Activated gamma-delta T cell treated with Interleukin-2 at 50 U/mL for 16 hours (primary cell): ENCODE measurements around the gene VWF.

Experiments used
- DNase-seq: peaks from one replicate; pipeline ENCODE4 v3.0.0-alpha.2; 2020

Gene VWF

DNA sequence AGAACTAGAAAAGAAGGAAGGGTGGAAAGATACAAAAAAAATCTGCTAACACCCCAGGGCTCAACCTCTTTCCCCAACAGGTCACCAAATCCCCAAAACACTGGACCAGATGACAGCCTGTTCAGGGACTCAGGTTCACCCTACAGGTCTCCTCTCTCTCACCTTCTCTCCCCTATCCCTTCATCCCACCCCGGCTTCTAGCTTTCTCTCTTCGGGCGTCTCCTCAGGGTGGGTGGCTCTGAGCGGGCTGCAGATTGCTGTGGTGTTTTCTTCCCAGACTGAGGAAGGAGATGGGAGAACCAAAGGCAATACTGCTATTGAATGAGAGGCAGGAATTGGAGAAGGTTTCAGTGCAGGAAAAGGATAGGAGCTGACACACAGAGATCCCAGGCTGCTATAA lies 218.7 kb downstream of the VWF start:
- DNase-seq, result no peak

DNA sequence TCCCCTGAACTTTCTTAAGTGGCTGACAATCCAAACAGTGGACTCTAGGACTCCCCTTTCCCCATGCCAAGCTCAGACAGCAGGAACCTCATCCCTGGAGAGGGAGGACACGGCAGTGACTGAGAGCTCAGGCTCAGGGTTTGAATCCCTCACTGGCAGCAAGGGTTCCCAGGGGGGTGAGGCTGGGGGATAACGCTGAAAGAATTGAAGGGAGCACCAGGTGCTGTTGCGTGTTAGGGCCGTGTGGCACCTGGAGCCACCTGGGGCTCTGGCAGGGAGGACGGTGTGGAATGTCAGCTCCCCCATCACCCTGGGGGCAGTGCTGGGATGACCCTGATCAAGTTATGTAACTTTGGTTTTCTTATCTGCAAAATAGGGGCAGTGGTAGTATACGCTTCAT lies 219.5 kb downstream of the VWF start:
- DNase-seq, result no peak

DNA sequence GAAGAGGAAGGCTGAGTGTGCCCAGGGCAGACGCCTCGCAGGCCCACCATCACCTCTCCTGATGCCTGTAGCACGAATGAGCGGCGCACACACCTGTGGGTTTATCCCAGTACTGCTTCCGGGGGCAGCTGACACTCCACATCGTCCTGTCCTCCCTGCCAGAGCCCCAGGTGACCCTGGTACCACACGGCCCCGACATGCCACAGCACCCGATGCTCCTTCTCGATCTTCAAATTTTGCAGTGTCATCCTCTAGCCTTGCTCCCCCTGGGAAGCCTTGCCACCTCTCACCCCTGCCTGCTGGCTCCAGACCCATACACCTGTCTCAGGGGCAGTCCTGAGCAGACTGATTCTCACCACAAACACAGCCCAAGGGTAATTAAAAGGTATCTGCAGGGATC lies 220.0 kb downstream of the VWF start:
- no peak for DNase-seq

DNA sequence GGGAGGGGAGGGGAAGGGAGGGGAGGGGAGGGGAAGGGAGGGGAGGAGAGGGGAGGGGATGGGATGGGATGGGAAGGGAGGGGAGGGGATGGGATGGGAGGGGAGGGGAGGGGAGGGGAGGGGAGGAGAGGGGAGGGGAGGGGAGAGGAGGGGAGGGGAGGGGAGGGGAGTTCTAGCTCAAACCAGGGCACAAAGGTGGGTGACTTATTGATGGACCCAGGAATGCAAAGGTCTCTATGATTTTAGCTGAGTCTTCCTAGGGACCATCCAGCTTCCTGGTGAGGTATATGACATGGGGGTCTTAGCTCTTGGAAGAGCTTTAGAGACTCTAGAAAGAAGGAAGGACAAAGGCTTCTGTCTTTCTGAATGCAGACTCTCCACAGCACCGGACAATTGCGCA lies 221.7 kb downstream of the VWF start:
- DNase-seq, result no peak

DNA sequence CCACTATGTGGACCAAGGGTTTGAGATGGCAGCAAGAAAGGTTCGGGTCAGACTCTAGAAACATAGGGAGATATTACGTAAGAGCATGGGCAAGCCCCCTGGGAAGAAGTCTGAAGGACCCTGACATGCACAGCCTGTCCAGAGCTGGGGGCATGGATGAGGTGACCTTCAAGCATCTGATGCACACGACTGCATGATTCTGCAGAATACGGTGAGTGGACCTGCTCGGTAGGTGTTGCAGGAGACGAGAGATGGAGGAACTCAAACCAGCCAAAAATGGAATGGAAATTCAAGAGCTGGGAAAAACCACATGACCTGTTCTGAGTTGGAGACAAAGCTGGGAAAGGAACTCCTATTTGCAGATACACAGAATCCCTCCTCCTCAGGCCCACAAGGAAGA lies 223.1 kb downstream of the VWF start:
- no peak for DNase-seq

DNA sequence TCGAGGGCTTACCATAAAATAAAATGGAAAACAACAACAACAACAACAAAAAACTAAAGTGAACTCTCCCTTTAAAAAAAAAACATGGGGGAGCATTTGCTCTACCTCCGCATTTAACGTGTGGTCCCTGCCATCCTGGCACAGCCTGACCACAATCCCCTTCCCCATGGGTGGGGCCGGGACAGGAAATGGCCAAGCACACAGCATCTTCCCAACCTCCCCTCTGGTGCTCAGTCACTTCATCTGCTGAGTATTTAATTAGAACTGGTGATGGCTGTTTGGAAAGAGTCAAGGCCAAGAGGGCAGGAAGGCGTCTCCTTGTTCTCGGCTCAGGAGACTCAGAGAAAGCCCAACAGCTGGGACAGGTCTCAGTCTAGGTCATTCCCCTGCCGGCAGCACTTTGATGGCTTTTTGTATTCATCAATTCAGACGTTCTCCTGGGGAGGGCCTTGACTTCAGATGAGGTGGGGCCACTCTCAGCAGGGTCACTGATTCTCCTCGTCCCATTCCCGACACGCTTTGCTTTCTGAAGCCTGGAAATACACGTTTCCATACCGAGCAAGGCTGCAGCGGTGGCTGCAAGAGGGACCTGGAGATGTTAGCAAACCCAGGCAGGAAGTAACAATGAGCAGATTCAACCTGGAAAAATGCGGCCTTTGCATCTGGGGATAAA lies 223.8 kb downstream of the VWF start:
- DNase-seq, result no peak

DNA sequence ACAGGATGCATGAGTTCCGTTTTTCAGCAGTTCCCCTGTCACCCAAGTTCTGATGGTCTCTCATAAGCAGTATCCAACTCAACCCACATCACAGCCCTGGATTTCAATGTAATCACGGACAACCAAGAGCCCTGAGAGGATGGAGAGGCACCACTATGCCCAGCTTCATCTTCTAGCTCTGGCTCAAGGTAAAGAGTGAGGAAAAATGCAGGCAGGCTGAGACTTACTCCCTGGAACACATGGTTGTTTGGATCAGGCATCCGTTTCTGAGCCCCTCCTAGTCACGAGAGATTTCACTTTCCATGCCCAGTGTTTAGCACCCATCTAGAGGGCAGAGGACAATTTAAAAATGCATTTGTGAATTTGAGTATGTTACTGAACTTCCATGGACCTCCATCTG lies 224.4 kb downstream of the VWF start:
- DNase-seq, result no peak

DNA sequence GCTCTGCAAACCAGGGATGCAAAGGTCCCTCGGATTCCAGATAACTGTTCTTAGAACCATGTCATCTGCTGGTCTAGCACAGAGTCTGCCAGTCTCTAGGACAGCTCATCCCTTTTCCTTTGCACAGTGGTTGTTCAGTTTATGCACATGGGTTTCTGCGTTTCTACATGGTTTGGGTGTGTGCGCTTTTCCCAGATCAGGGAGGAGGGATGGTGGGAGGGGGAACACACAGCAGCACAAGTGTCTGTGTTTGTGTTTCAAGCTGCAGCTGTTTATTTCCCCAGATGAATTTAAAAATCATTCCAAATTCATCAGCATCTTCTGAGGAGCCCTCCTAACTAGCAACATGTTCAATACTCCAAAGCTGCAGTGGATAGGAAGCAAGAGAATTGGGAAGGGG lies 224.8 kb downstream of the VWF start:
- no peak for DNase-seq

DNA sequence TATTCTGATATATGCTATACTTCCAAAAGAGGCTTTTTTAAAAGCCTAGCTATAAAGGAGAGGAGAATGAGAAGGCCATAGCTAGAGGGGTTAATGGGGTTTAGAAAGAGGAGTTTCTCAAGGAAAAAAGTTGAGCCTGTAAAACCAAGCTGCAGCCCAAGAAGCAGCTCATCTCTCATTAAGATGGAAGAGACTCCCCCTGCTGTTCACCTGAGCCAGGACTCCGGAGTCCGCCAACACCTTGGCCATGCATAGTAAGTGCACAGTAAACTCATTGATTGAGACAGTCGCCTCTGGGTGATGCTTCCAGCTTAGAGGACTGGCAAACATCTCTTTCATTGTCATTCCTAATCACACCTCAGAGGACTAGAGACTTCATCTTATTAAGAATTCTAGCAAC lies 225.6 kb downstream of the VWF start:
- no peak for DNase-seq
